ENCODE data around the gene STK38L.

STK38L gene

GRCh38 chr12:27299102-27299501, 55.0 kb downstream of the STK38L start:
- Histone ChIP-seq H3K4me3 (replicated peaks; ENCODE audit: low read depth, low read length) (no peak overlapping the region), H3K36me3 (ENCODE audit: control insufficient read depth, insufficient read depth, low read length) (peaks cover 13% of the 10 kb centered on the region)
- TF ChIP-seq, protein P1, sequence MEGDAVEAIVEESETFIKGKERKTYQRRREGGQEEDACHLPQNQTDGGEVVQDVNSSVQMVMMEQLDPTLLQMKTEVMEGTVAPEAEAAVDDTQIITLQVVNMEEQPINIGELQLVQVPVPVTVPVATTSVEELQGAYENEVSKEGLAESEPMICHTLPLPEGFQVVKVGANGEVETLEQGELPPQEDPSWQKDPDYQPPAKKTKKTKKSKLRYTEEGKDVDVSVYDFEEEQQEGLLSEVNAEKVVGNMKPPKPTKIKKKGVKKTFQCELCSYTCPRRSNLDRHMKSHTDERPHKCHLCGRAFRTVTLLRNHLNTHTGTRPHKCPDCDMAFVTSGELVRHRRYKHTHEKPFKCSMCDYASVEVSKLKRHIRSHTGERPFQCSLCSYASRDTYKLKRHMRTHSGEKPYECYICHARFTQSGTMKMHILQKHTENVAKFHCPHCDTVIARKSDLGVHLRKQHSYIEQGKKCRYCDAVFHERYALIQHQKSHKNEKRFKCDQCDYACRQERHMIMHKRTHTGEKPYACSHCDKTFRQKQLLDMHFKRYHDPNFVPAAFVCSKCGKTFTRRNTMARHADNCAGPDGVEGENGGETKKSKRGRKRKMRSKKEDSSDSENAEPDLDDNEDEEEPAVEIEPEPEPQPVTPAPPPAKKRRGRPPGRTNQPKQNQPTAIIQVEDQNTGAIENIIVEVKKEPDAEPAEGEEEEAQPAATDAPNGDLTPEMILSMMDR (IDR thresholded peaks at IDR 0.05; ENCODE audit: insufficient read depth, low read length, poor library complexity, severe bottlenecking): no peak

GRCh38 chr12:27300226-27300625, 56.1 kb downstream of the STK38L start:
- TF ChIP-seq, protein P1 (IDR thresholded peaks at IDR 0.05; ENCODE audit: insufficient read depth, low read length, poor library complexity, severe bottlenecking): no peak
- H3K4me3 ChIP-seq (replicated peaks; ENCODE audit: low read depth, low read length): no peak overlapping the region
- H3K36me3 ChIP-seq (ENCODE audit: control insufficient read depth, insufficient read depth, low read length): peaks cover 11% of the 10 kb centered on the region

More at GRCh38 chr12:27299102-27299501, 55.0 kb downstream of the STK38L start:
- no peak for DNase-seq (ENCODE audit: extremely low read depth, insufficient read length)
- H3K27me3 ChIP-seq (replicated peaks; ENCODE audit: control insufficient read depth, insufficient read depth, low read length): no peaks in the 10 kb centered on the region

GRCh38 chr12:27303139-27304111, 59.3 kb downstream of the STK38L start:
- Histone ChIP-seq H3K36me3 (ENCODE audit: control insufficient read depth, insufficient read depth, low read length) (peaks cover 7% of the 10 kb centered on the region), H3K27me3 (replicated peaks; ENCODE audit: control insufficient read depth, insufficient read depth, low read length) (no peaks in the 10 kb centered on the region), H3K4me3 (replicated peaks; ENCODE audit: low read depth, low read length) (no peak overlapping the region)
- TF ChIP-seq, protein P1 (IDR thresholded peaks at IDR 0.05; ENCODE audit: insufficient read depth, low read length, poor library complexity, severe bottlenecking): no peak
- DNase-seq (ENCODE audit: extremely low read depth, insufficient read length): no peak

More at GRCh38 chr12:27300226-27300625, 56.1 kb downstream of the STK38L start:
- no peak for DNase-seq (ENCODE audit: extremely low read depth, insufficient read length)
- H3K27me3 ChIP-seq (replicated peaks; ENCODE audit: control insufficient read depth, insufficient read depth, low read length): no peaks in the 10 kb centered on the region

DNA sequence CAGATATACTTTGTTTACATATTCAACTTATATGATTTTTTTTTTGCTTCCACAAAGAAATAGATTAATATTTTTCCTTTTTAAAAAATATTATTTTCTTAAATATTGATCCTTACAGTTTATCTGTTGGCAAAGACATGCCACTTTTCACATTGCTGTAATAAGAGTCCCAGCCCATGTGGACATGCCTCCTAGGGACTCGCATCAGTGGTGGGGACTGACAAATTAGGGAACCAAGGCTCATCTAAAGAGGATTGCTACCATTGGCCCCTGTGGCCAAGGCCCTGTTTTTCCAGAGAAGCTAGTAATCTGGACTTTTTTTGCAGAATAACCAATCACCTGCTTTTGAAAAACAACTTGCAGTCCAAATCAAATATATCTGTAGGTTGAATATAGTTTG, 60.8 kb downstream of the STK38L start:
- TF ChIP-seq, protein P1 (IDR thresholded peaks at IDR 0.05; ENCODE audit: insufficient read depth, low read length, poor library complexity, severe bottlenecking): no peak
- peaks cover 5% of the 10 kb centered on the region for H3K36me3 ChIP-seq (ENCODE audit: control insufficient read depth, insufficient read depth, low read length)
- no peak for DNase-seq (ENCODE audit: extremely low read depth, insufficient read length)

GRCh38 chr12:27305673-27306456, 61.8 kb downstream of the STK38L start:
- no peaks in the 10 kb centered on the region for H3K27me3 ChIP-seq (replicated peaks; ENCODE audit: control insufficient read depth, insufficient read depth, low read length)
- H3K4me3 ChIP-seq (replicated peaks; ENCODE audit: low read depth, low read length): no peak overlapping the region
- TF ChIP-seq, protein P1 (IDR thresholded peaks at IDR 0.05; ENCODE audit: insufficient read depth, low read length, poor library complexity, severe bottlenecking): peak; percentile 25
- H3K36me3 ChIP-seq (ENCODE audit: control insufficient read depth, insufficient read depth, low read length): peaks cover 3% of the 10 kb centered on the region
- DNase-seq (ENCODE audit: extremely low read depth, insufficient read length): no peak

More for the DNA sequence above, 60.8 kb downstream of the STK38L start:
- Histone ChIP-seq H3K27me3 (replicated peaks; ENCODE audit: control insufficient read depth, insufficient read depth, low read length) (no peaks in the 10 kb centered on the region), H3K4me3 (replicated peaks; ENCODE audit: low read depth, low read length) (no peak overlapping the region)
